HUES64 (cell line): Measurements from ENCODE around the gene TMEM54.

Source experiments
- H3K27ac ChIP-seq: 2 replicates; pipeline ENCODE4 v1.7.0; 2013; ENCODE audit warnings: low read depth, low read length, inconsistent platforms
- H3K27me3 ChIP-seq: 2 replicates; pipeline ENCODE4 v1.6.1; 2013; ENCODE audit warnings: mild to moderate bottlenecking, low read length; ENCODE audit not compliant: insufficient read depth
- H3K36me3 ChIP-seq: 2 replicates; pipeline ENCODE4 v1.6.1; 2013; ENCODE audit warnings: mild to moderate bottlenecking, low read length; ENCODE audit not compliant: insufficient read depth
- H3K4me1 ChIP-seq: 2 replicates; pipeline ENCODE4 v1.6.1; 2013; ENCODE audit warnings: mild to moderate bottlenecking, low read length, moderate library complexity; ENCODE audit not compliant: insufficient read depth
- H3K4me3 ChIP-seq: 2 replicates; pipeline ENCODE4 v1.5.1; 2013; ENCODE audit warnings: mild to moderate bottlenecking, low read length, moderate library complexity
- H3K9ac ChIP-seq: 2 replicates; pipeline ENCODE4 v1.6.1; 2013; ENCODE audit warnings: mild to moderate bottlenecking, low read depth, low read length
- H3K9me3 ChIP-seq: 2 replicates; pipeline ENCODE4 v1.6.1; 2013; ENCODE audit warnings: low read depth, low read length; ENCODE audit not compliant: insufficient read depth
- WGBS: fragments of 150-250, 120-280 bp; methylation state at CpG from one replicate; pipeline ENCODE4 v1.1.7; 2013; ENCODE audit warnings: missing lambda C conversion rate; 5-methylcytosine and 5-hydroxymethylcytosine counted together

Gene TMEM54

GRCh38 chr1:32902535-32902920, 1.3 kb upstream of the TMEM54 start:
- H3K27me3 ChIP-seq = peaks cover 44% of the 10 kb centered on the region
- H3K27ac ChIP-seq = no peak overlapping the region
- no peak overlapping the region for H3K4me3 ChIP-seq
- H3K36me3 ChIP-seq = no peaks in the 10 kb centered on the region
- no peaks in the 10 kb centered on the region for H3K9me3 ChIP-seq
- WGBS = 75% methylated on average over 6 of the region's 6 CpGs
- H3K9ac ChIP-seq = no peak overlapping the region
- no peaks in the 10 kb centered on the region for H3K4me1 ChIP-seq

GRCh38 chr1:32901823-32902534, 790 bp upstream of the TMEM54 start:
- no peaks in the 10 kb centered on the region for H3K36me3 ChIP-seq
- H3K4me3 ChIP-seq = peak overlapping the region; percentile 59
- H3K27ac ChIP-seq = no peak overlapping the region
- H3K9me3 ChIP-seq = no peaks in the 10 kb centered on the region
- H3K4me1 ChIP-seq = no peaks in the 10 kb centered on the region
- WGBS = 48% methylated on average over 21 of the region's 24 CpGs
- no peak overlapping the region for H3K9ac ChIP-seq
- H3K27me3 ChIP-seq = peaks cover 44% of the 10 kb centered on the region

- 23% methylated on average over 22 of the region's 22 CpGs for WGBS
- Histone ChIP-seq H3K27ac (no peak overlapping the region), H3K36me3 (no peaks in the 10 kb centered on the region), H3K9ac (peak overlapping the region; percentile 46; the same call in 1 of the 2 replicates), H3K27me3 (peaks cover 44% of the 10 kb centered on the region), H3K9me3 (no peaks in the 10 kb centered on the region), H3K4me3 (peak overlapping the region; percentile 59), H3K4me1 (no peaks in the 10 kb centered on the region)
Measured at GRCh38 chr1:32900371-32900955, 726 bp downstream of the TMEM54 start.

GRCh38 chr1:32899586-32900296, 1.4 kb downstream of the TMEM54 start:
- Histone ChIP-seq H3K9ac (no peak overlapping the region), H3K4me1 (no peaks in the 10 kb centered on the region), H3K36me3 (no peaks in the 10 kb centered on the region), H3K4me3 (no peak overlapping the region), H3K9me3 (no peaks in the 10 kb centered on the region), H3K27ac (no peak overlapping the region), H3K27me3 (peaks cover 44% of the 10 kb centered on the region)
- 91% methylated on average over 7 of the region's 7 CpGs for WGBS

GRCh38 chr1:32898958-32899357, 2.2 kb downstream of the TMEM54 start:
- Histone ChIP-seq H3K27me3 (peaks cover 42% of the 10 kb centered on the region), H3K4me1 (peaks cover 2% of the 10 kb centered on the region; the same call in 1 of the 2 replicates), H3K9me3 (no peaks in the 10 kb centered on the region), H3K27ac (no peak overlapping the region), H3K36me3 (no peaks in the 10 kb centered on the region), H3K9ac (no peak overlapping the region), H3K4me3 (no peak overlapping the region)
- WGBS = 88% methylated on average over 3 of the region's 3 CpGs

GRCh38 chr1:32898056-32898455, 3.1 kb downstream of the TMEM54 start:
- Histone ChIP-seq H3K9ac (no peak overlapping the region), H3K4me1 (peaks cover 2% of the 10 kb centered on the region; the same call in 1 of the 2 replicates), H3K9me3 (no peaks in the 10 kb centered on the region), H3K4me3 (no peak overlapping the region), H3K27me3 (peaks cover 41% of the 10 kb centered on the region), H3K27ac (no peak overlapping the region), H3K36me3 (no peaks in the 10 kb centered on the region)
- 95% methylated on average over 9 of the region's 9 CpGs for whole genome bisulfite sequencing

GRCh38 chr1:32897082-32898049, 3.8 kb downstream of the TMEM54 start:
- Histone ChIP-seq H3K27ac (no peak overlapping the region), H3K36me3 (no peaks in the 10 kb centered on the region), H3K9ac (no peak overlapping the region), H3K27me3 (peaks cover 39% of the 10 kb centered on the region), H3K4me3 (no peak overlapping the region), H3K4me1 (peaks cover 2% of the 10 kb centered on the region; the same call in 1 of the 2 replicates), H3K9me3 (no peaks in the 10 kb centered on the region)
- WGBS = 87% methylated on average over 11 of the region's 11 CpGs

GRCh38 chr1:32896451-32896850, 4.7 kb downstream of the TMEM54 start:
- Histone ChIP-seq H3K4me3 (no peak overlapping the region), H3K27me3 (peaks cover 38% of the 10 kb centered on the region), H3K27ac (no peak overlapping the region), H3K9me3 (no peaks in the 10 kb centered on the region), H3K36me3 (no peaks in the 10 kb centered on the region), H3K9ac (no peak overlapping the region), H3K4me1 (peaks cover 2% of the 10 kb centered on the region; the same call in 1 of the 2 replicates)
- 83% methylated on average over 5 of the region's 5 CpGs for WGBS

- 93% methylated on average over 26 of the region's 26 CpGs for WGBS
- Histone ChIP-seq H3K4me3 (no peak overlapping the region), H3K27ac (no peak overlapping the region), H3K36me3 (no peaks in the 10 kb centered on the region), H3K27me3 (peaks cover 31% of the 10 kb centered on the region), H3K9me3 (no peaks in the 10 kb centered on the region), H3K4me1 (peaks cover 2% of the 10 kb centered on the region; the same call in 1 of the 2 replicates), H3K9ac (no peak overlapping the region)
Measured at GRCh38 chr1:32895325-32896215, 5.6 kb downstream of the TMEM54 start.

GRCh38 chr1:32894681-32895080, 6.5 kb downstream of the TMEM54 start:
- H3K27ac ChIP-seq = no peak overlapping the region
- 68% methylated on average over 6 of the region's 6 CpGs for WGBS
- H3K36me3 ChIP-seq = no peaks in the 10 kb centered on the region
- H3K4me3 ChIP-seq = no peak overlapping the region
- H3K27me3 ChIP-seq = peaks cover 25% of the 10 kb centered on the region
- H3K9ac ChIP-seq = no peak overlapping the region
- H3K9me3 ChIP-seq = no peaks in the 10 kb centered on the region
- peaks cover 2% of the 10 kb centered on the region; the same call in 1 of the 2 replicates for H3K4me1 ChIP-seq
